Neural cell (in vitro differentiated cells): ENCODE measurements around the gene GRAMD1B. TPM values are rescaled to one million over a fixed set of nuclear protein-coding genes. Genes with fewer than 3 reads are reported as not detected.

Experiments used
- H2AFZ ChIP-seq: fragments of 200-600, 300-800 bp; sonication (generic), shearing (Covaris generic); 2 replicates; pipeline ENCODE4 v1.6.0; 2014; ENCODE audit warnings: low read depth, mild to moderate bottlenecking, antibody characterized with exemption, low read length, moderate library complexity
- H3F3A ChIP-seq: fragments of 200-600 bp; shearing (Covaris generic); 2 replicates; pipeline ENCODE4 v1.6.1; 2016; ENCODE audit warnings: mild to moderate bottlenecking, moderate library complexity, mixed read lengths, antibody characterized with exemption, low read length; ENCODE audit not compliant: insufficient read depth, poor library complexity, severe bottlenecking
- H3K27ac ChIP-seq: fragments of 200-600, 300-800 bp; sonication (generic), shearing (Covaris generic); 2 replicates; pipeline ENCODE4 v1.5.1; 2014; ENCODE audit warnings: mild to moderate bottlenecking, low read length, moderate library complexity
- H3K27me3 ChIP-seq: fragments of 300-800, 200-600 bp; sonication (generic), shearing (Covaris generic); 2 replicates; pipeline ENCODE4 v1.6.0; 2014; ENCODE audit warnings: mild to moderate bottlenecking, low read depth, low read length, moderate library complexity; ENCODE audit not compliant: insufficient read depth
- H3K36me3 ChIP-seq: fragments of 300-800, 200-600 bp; sonication (generic), shearing (Covaris generic); 2 replicates; pipeline ENCODE4 v1.5.1; 2014; ENCODE audit warnings: mild to moderate bottlenecking, antibody characterized with exemption, low read length, moderate library complexity; ENCODE audit not compliant: insufficient read depth
- H3K4me2 ChIP-seq: fragments of 300-800, 200-600 bp; sonication (generic), shearing (Covaris generic); 2 replicates; pipeline ENCODE4 v1.6.0; 2014; ENCODE audit warnings: mild to moderate bottlenecking, low read length
- H3K4me3 ChIP-seq: fragments of 300-800, 200-600 bp; sonication (generic), shearing (Covaris generic); 2 replicates; pipeline ENCODE4 v1.5.1; 2014; ENCODE audit warnings: mild to moderate bottlenecking, low read length, moderate library complexity
- H3K79me2 ChIP-seq: fragments of 200-600 bp; shearing (Covaris generic); replicated peaks from 2 replicates; pipeline ENCODE4 v1.6.0; 2014; ENCODE audit warnings: mild to moderate bottlenecking, low read length, moderate library complexity; ENCODE audit not compliant: insufficient read depth
- H3K9ac ChIP-seq: fragments of 300-800, 200-600 bp; sonication (generic), shearing (Covaris generic); 2 replicates; pipeline ENCODE4 v1.6.1; 2016; ENCODE audit warnings: mild to moderate bottlenecking, low read length, mixed read lengths
- H3K9me2 ChIP-seq: fragments of 200-600 bp; shearing (Covaris generic); 2 replicates; pipeline ENCODE4 v1.6.1; 2016; ENCODE audit warnings: mild to moderate bottlenecking, low read length, mixed read lengths; ENCODE audit not compliant: insufficient read depth
- H3K9me3 ChIP-seq: fragments of 200-600, 300-800 bp; sonication (generic), shearing (Covaris generic); 2 replicates; pipeline ENCODE4 v1.6.1; 2016; ENCODE audit warnings: mild to moderate bottlenecking, mixed run types, low read length, moderate library complexity, mixed read lengths
- H4K20me1 ChIP-seq: fragments of 200-600 bp; shearing (Covaris generic); 2 replicates; pipeline ENCODE4 v1.6.1; 2016; ENCODE audit warnings: mild to moderate bottlenecking, mixed run types; ENCODE audit not compliant: insufficient read depth
- EP300 ChIP-seq: fragments of 450-650 bp; conservative IDR thresholded peaks from 2 replicates; pipeline ENCODE4 v1.6.1; 2014; ENCODE audit warnings: antibody characterized with exemption, mild to moderate bottlenecking, moderate library complexity; ENCODE audit not compliant: poor library complexity, severe bottlenecking
- EZH2 ChIP-seq: fragments of 200-600, 300-800 bp; shearing (Covaris generic), sonication (generic); IDR thresholded peaks from 2 replicates; pipeline ENCODE4 v1.6.1; 2014; ENCODE audit warnings: antibody characterized with exemption, low read length, borderline replicate concordance, mild to moderate bottlenecking; ENCODE audit not compliant: insufficient read depth, poor library complexity, severe bottlenecking
- MXI1 ChIP-seq: fragments of 450-650 bp; conservative IDR thresholded peaks from 2 replicates; pipeline ENCODE4 v1.6.1; 2014; ENCODE audit warnings: antibody characterized with exemption, mild to moderate bottlenecking; ENCODE audit not compliant: poor library complexity, severe bottlenecking
- POLR2AphosphoS5 ChIP-seq: IDR thresholded peaks from 2 replicates; pipeline ENCODE4 v1.6.1; 2012
- RAD21 ChIP-seq: fragments of 450-650 bp; conservative IDR thresholded peaks from 2 replicates; pipeline ENCODE4 v1.6.1; 2014; ENCODE audit warnings: antibody characterized with exemption, mild to moderate bottlenecking, moderate library complexity
- SMC3 ChIP-seq: fragments of 450-650 bp; conservative IDR thresholded peaks from 2 replicates; pipeline ENCODE4 v1.6.1; 2014; ENCODE audit warnings: antibody characterized with exemption, mild to moderate bottlenecking, moderate library complexity; ENCODE audit not compliant: poor library complexity
- TAF1 ChIP-seq: IDR thresholded peaks from 2 replicates; pipeline ENCODE4 v1.6.1; 2012; ENCODE audit warnings: low read depth
- polyA plus RNA-seq: library from polyadenylated mRNA; depleted of rRNA; stranded (reverse); fragments of >200 nt; gene quantifications from 2 replicates; pipeline ENCODE4 v1.2.3, GENCODE V29; 2014
- TF ChIP-seq, protein P1 (sequence below): fragments of 450-650 bp; IDR thresholded peaks from 2 replicates; pipeline ENCODE4 v1.5.1; 2014; ENCODE audit warnings: antibody characterized with exemption, mild to moderate bottlenecking, moderate library complexity; ENCODE audit not compliant: poor library complexity, severe bottlenecking
- TF ChIP-seq, protein P2 (sequence below): IDR thresholded peaks from 2 replicates; pipeline ENCODE4 v1.6.1; 2012; ENCODE audit warnings: borderline replicate concordance

The GRAMD1B gene
- polyA plus RNA-seq, 1 donor from 2014 or later, result 1.5 TPM

DNA sequence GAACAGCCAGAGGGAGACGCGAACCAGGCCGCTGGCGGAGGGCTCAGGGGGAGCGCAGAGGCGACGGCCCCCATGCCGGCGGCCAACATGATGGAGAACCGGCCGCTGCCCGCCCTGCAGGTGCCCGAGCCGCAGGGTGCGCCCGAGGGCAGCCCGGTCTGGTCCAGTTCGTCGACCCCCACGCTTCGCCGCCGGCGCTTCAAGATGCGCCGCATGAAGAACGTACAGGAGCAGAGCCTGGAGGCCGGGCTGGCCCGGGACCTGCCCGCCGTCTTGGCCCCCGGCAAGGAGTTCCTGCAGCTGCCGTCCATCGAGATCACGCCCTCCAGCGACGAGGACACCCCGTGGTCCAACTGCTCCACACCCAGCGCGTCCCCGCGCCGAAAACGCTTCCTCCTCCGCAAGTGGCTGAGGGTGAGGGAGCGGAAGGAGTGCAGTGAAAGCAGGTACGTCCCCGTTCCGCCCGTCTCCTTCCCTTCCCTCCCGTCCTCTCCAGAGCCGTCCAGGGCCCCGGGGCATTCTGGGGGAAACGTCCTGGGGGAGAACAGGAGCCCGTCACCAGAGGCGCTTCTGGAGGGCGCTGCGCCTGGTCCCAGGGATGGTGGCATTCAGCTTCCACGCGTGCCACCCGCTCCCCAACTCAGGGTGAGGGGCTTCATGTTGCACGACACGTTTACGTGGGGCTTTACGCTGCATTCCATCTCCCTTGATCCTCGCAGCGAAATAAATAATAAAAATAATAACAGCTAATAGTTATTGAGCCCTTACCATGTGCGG, 840 bp downstream of the GRAMD1B start:
- no peaks in the 10 kb centered on the region for H3K9me2 ChIP-seq
- H3K27ac ChIP-seq, result no peak overlapping the region
- peak overlapping the region; percentile 76 for H3K4me3 ChIP-seq
- H3K36me3 ChIP-seq, result no peaks in the 10 kb centered on the region
- no peaks in the 10 kb centered on the region for H3K79me2 ChIP-seq
- no peaks in the 10 kb centered on the region for H4K20me1 ChIP-seq
- H3K4me2 ChIP-seq, result peak overlapping the region; percentile 62
- no peak overlapping the region for H2AFZ ChIP-seq
- H3K9ac ChIP-seq, result peak overlapping the region; percentile 29
- no peaks in the 10 kb centered on the region for H3K9me3 ChIP-seq
- peaks cover 26% of the 10 kb centered on the region for H3K27me3 ChIP-seq
- TF ChIP-seq POLR2AphosphoS5, result no peak
- peak; percentile 33 for TF ChIP-seq EZH2
- H3F3A ChIP-seq, result no peaks in the 10 kb centered on the region

DNA sequence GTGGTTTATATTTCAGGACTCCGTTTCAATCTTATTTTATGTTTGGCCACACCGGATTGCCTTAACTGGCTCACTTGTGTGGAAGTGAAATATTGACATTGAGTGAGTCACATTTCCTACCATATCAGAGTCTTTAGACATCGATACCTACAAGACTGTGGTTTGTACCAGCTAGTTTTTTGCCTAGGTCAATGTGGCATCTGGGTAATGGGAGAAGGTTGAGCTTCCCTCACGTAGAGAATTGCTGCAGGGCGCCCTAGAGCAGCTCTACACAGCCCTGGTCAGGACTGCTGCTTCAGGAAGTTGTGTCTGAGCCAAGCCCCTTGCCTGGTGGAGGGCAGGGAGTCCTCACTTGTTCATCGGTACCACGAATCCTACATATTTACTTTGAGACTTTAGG, 1.6 kb downstream of the GRAMD1B start:
- Histone ChIP-seq H3K9me2 (no peaks in the 10 kb centered on the region), H3K27me3 (peaks cover 26% of the 10 kb centered on the region), H3K4me3 (no peak overlapping the region), H2AFZ (no peak overlapping the region), H4K20me1 (no peaks in the 10 kb centered on the region), H3K9ac (no peak overlapping the region), H3K79me2 (no peaks in the 10 kb centered on the region), H3K9me3 (no peaks in the 10 kb centered on the region), H3F3A (no peaks in the 10 kb centered on the region), H3K4me2 (no peak overlapping the region), H3K36me3 (no peaks in the 10 kb centered on the region), H3K27ac (no peak overlapping the region)
- TF ChIP-seq MXI1 (no peak), EZH2 (no peak), EP300 (no peak), TAF1 (no peak), RAD21 (no peak)
- TF ChIP-seq, protein P1, sequence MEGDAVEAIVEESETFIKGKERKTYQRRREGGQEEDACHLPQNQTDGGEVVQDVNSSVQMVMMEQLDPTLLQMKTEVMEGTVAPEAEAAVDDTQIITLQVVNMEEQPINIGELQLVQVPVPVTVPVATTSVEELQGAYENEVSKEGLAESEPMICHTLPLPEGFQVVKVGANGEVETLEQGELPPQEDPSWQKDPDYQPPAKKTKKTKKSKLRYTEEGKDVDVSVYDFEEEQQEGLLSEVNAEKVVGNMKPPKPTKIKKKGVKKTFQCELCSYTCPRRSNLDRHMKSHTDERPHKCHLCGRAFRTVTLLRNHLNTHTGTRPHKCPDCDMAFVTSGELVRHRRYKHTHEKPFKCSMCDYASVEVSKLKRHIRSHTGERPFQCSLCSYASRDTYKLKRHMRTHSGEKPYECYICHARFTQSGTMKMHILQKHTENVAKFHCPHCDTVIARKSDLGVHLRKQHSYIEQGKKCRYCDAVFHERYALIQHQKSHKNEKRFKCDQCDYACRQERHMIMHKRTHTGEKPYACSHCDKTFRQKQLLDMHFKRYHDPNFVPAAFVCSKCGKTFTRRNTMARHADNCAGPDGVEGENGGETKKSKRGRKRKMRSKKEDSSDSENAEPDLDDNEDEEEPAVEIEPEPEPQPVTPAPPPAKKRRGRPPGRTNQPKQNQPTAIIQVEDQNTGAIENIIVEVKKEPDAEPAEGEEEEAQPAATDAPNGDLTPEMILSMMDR, result no peak

DNA sequence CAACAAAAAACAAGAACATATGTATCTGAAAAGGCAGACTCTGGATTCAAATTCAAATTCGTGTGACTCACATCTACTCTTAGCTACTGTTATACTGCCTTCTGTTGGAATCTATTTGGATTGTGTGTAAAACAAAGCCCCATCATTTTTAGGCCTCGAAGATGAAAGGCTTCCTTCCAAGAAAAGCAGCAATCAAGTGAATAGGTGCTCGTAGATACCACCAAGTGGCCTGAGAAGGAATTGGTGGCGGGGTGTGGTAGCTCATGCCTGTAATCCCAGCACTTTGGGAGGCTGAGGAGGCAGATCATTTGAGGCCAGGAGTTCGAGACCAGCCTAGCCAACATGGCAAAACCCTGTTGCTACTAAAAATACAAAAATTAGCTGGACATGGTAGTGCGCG, 4.2 kb downstream of the GRAMD1B start:
- TF ChIP-seq POLR2AphosphoS5 (no peak), EZH2 (no peak), TAF1 (no peak), RAD21 (no peak), MXI1 (no peak), SMC3 (no peak), EP300 (no peak)
- TF ChIP-seq, protein P1, result no peak
- TF ChIP-seq, protein P2, sequence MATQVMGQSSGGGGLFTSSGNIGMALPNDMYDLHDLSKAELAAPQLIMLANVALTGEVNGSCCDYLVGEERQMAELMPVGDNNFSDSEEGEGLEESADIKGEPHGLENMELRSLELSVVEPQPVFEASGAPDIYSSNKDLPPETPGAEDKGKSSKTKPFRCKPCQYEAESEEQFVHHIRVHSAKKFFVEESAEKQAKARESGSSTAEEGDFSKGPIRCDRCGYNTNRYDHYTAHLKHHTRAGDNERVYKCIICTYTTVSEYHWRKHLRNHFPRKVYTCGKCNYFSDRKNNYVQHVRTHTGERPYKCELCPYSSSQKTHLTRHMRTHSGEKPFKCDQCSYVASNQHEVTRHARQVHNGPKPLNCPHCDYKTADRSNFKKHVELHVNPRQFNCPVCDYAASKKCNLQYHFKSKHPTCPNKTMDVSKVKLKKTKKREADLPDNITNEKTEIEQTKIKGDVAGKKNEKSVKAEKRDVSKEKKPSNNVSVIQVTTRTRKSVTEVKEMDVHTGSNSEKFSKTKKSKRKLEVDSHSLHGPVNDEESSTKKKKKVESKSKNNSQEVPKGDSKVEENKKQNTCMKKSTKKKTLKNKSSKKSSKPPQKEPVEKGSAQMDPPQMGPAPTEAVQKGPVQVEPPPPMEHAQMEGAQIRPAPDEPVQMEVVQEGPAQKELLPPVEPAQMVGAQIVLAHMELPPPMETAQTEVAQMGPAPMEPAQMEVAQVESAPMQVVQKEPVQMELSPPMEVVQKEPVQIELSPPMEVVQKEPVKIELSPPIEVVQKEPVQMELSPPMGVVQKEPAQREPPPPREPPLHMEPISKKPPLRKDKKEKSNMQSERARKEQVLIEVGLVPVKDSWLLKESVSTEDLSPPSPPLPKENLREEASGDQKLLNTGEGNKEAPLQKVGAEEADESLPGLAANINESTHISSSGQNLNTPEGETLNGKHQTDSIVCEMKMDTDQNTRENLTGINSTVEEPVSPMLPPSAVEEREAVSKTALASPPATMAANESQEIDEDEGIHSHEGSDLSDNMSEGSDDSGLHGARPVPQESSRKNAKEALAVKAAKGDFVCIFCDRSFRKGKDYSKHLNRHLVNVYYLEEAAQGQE, result no peak
- H3K9ac ChIP-seq, result no peak overlapping the region
- H3K4me3 ChIP-seq, result no peak overlapping the region
- H3K4me2 ChIP-seq, result no peak overlapping the region
- no peaks in the 10 kb centered on the region for H3K79me2 ChIP-seq
- no peaks in the 10 kb centered on the region for H4K20me1 ChIP-seq
- H3K9me3 ChIP-seq, result no peaks in the 10 kb centered on the region
- H3K36me3 ChIP-seq, result no peaks in the 10 kb centered on the region
- peaks cover 26% of the 10 kb centered on the region for H3K27me3 ChIP-seq
- H3K27ac ChIP-seq, result no peak overlapping the region
- no peaks in the 10 kb centered on the region for H3F3A ChIP-seq
- H3K9me2 ChIP-seq, result no peaks in the 10 kb centered on the region
- no peak overlapping the region for H2AFZ ChIP-seq
